Activated naive CD8-positive, alpha-beta T cell treated with anti-CD3 and anti-CD28 coated beads, Interleukin-2, amount 50 U/mL, for 16 hours (primary cell): ENCODE data around the gene HOXD8.
A peak's percentile ranks its signal among the peaks of the same experiment; 100 is the strongest.

Experiments used
- DNase-seq: peaks from one replicate; pipeline ENCODE4 v3.0.0-alpha.2; 2020; ENCODE audit warnings: low read depth, low spot score

The HOXD8 gene

GRCh38 chr2:176129813-176130146 is 275 bp downstream of the HOXD8 start:
- no peak for DNase-seq

- DNase-seq = no peak
These were observed 847 bp downstream of the HOXD8 start for GRCh38 chr2:176130147-176130956.

- no peak for DNase-seq
These were observed 1.7 kb downstream of the HOXD8 start for GRCh38 chr2:176130957-176131847.

GRCh38 chr2:176131848-176132158 is 2.3 kb downstream of the HOXD8 start:
- no peak for DNase-seq

GRCh38 chr2:176132205-176133171 is 3.0 kb downstream of the HOXD8 start:
- DNase-seq = no peak

GRCh38 chr2:176133389-176133788 is 3.9 kb downstream of the HOXD8 start:
- no peak for DNase-seq

GRCh38 chr2:176134035-176134434 is 4.5 kb downstream of the HOXD8 start:
- no peak for DNase-seq

GRCh38 chr2:176135035-176135440 is 5.5 kb downstream of the HOXD8 start:
- no peak for DNase-seq

GRCh38 chr2:176136374-176137251 is 7.1 kb downstream of the HOXD8 start:
- DNase-seq = no peak

GRCh38 chr2:176137252-176137580 is 7.7 kb downstream of the HOXD8 start:
- no peak for DNase-seq

- DNase-seq = no peak
These were observed 8.4 kb downstream of the HOXD8 start for GRCh38 chr2:176137906-176138305.

- DNase-seq = no peak
These were observed 9.0 kb downstream of the HOXD8 start for GRCh38 chr2:176138526-176138922.

- no peak for DNase-seq
These were observed 9.6 kb downstream of the HOXD8 start for GRCh38 chr2:176138923-176139660.

GRCh38 chr2:176139661-176140512 is 10.4 kb downstream of the HOXD8 start:
- no peak for DNase-seq

GRCh38 chr2:176140513-176141317 is 11.2 kb downstream of the HOXD8 start:
- peak; percentile 46 for DNase-seq

GRCh38 chr2:176142281-176142680 is 12.8 kb downstream of the HOXD8 start:
- no peak for DNase-seq

GRCh38 chr2:176145085-176145969 is 15.8 kb downstream of the HOXD8 start:
- DNase-seq = no peak
